ENCODE results near the gene ERFE. TPM values are rescaled to one million over a fixed set of nuclear protein-coding genes. Genes with fewer than 3 reads are reported as not detected.
"Not testable (repeated sequence)": the region's sequence is repeated elsewhere in the genome, so short reads cannot be mapped to it uniquely, and the experiment has no call there.

ERFE gene
- total RNA-seq, 1 donor: 1.8 TPM

GRCh38 chr2:238170386-238171071 lies 11.8 kb downstream of the ERFE start:
- H3K36me3 ChIP-seq (ENCODE audit: insufficient read depth, low read length): peaks cover 44% of the 10 kb centered on the region
- H3K4me1 ChIP-seq (ENCODE audit: insufficient read depth, low read length): peaks cover 32% of the 10 kb centered on the region
- H3K79me2 ChIP-seq (ENCODE audit: insufficient read depth, low read length): no peaks in the 10 kb centered on the region
- peaks cover 3% of the 10 kb centered on the region for H4K20me1 ChIP-seq (ENCODE audit: insufficient read depth, low read length)
- H3K4me3 ChIP-seq (ENCODE audit: insufficient read depth, low read length): no peak overlapping the region
- no peak overlapping the region for H2AFZ ChIP-seq (ENCODE audit: low read length)
- peak; percentile 76 for DNase-seq (ENCODE audit: insufficient read length, low spot score, missing footprints)
- peak overlapping the region; percentile 100 for H3K27ac ChIP-seq (ENCODE audit: low read depth, low read length)
- H3K4me2 ChIP-seq (ENCODE audit: insufficient read depth, low read length): peak overlapping the region; percentile 86
- TF ChIP-seq, protein P1, sequence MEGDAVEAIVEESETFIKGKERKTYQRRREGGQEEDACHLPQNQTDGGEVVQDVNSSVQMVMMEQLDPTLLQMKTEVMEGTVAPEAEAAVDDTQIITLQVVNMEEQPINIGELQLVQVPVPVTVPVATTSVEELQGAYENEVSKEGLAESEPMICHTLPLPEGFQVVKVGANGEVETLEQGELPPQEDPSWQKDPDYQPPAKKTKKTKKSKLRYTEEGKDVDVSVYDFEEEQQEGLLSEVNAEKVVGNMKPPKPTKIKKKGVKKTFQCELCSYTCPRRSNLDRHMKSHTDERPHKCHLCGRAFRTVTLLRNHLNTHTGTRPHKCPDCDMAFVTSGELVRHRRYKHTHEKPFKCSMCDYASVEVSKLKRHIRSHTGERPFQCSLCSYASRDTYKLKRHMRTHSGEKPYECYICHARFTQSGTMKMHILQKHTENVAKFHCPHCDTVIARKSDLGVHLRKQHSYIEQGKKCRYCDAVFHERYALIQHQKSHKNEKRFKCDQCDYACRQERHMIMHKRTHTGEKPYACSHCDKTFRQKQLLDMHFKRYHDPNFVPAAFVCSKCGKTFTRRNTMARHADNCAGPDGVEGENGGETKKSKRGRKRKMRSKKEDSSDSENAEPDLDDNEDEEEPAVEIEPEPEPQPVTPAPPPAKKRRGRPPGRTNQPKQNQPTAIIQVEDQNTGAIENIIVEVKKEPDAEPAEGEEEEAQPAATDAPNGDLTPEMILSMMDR (IDR thresholded peaks at IDR 0.05; ENCODE audit: extremely low read depth, low read depth, low read length): no peak
- no peaks in the 10 kb centered on the region for H3K9me3 ChIP-seq (ENCODE audit: low read depth, low read length)
- no peaks in the 10 kb centered on the region for H3K27me3 ChIP-seq (ENCODE audit: insufficient read depth, low read length)

DNA sequence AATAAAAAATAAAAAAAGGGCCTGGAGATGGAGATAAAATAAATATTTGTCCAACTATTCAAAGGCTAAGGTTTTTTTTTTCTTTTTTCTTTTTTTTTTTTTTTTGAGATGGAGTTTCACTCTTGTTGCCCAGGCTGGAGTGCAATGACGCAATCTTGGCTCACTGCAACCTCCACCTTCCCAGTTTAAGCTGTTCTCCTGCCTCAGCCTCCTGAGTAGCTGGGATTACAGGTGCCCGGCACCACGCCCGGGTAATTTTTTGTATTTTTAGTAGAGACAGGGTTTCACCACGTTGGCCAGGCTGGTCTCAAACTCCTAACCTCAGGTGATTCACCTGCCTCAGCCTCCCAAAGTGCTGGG lies 12.3 kb downstream of the ERFE start:
- not testable (repeated sequence) for H3K4me3 ChIP-seq (ENCODE audit: insufficient read depth, low read length); H2AFZ ChIP-seq (ENCODE audit: low read length); H4K20me1 ChIP-seq (ENCODE audit: insufficient read depth, low read length); H3K9me3 ChIP-seq (ENCODE audit: low read depth, low read length); H3K27me3 ChIP-seq (ENCODE audit: insufficient read depth, low read length); H3K79me2 ChIP-seq (ENCODE audit: insufficient read depth, low read length); DNase-seq (ENCODE audit: insufficient read length, low spot score, missing footprints); H3K4me2 ChIP-seq (ENCODE audit: insufficient read depth, low read length)
- Histone ChIP-seq H3K36me3 (ENCODE audit: insufficient read depth, low read length) (peaks cover 45% of the 10 kb centered on the region), H3K27ac (ENCODE audit: low read depth, low read length) (peak overlapping the region; percentile 100), H3K4me1 (ENCODE audit: insufficient read depth, low read length) (peaks cover 32% of the 10 kb centered on the region)

GRCh38 chr2:238171575-238172187 lies 12.9 kb downstream of the ERFE start:
- no peak overlapping the region for H3K4me2 ChIP-seq (ENCODE audit: insufficient read depth, low read length)
- H3K4me1 ChIP-seq (ENCODE audit: insufficient read depth, low read length): peaks cover 32% of the 10 kb centered on the region
- no peaks in the 10 kb centered on the region for H3K9me3 ChIP-seq (ENCODE audit: low read depth, low read length)
- no peak overlapping the region for H3K4me3 ChIP-seq (ENCODE audit: insufficient read depth, low read length)
- H3K27ac ChIP-seq (ENCODE audit: low read depth, low read length): peak overlapping the region; percentile 38
- no peaks in the 10 kb centered on the region for H3K27me3 ChIP-seq (ENCODE audit: insufficient read depth, low read length)
- peaks cover 3% of the 10 kb centered on the region for H4K20me1 ChIP-seq (ENCODE audit: insufficient read depth, low read length)
- TF ChIP-seq, protein P1 (IDR thresholded peaks at IDR 0.05; ENCODE audit: extremely low read depth, low read depth, low read length): no peak
- peaks cover 48% of the 10 kb centered on the region for H3K36me3 ChIP-seq (ENCODE audit: insufficient read depth, low read length)
- H3K79me2 ChIP-seq (ENCODE audit: insufficient read depth, low read length): no peaks in the 10 kb centered on the region
- no peak overlapping the region for H2AFZ ChIP-seq (ENCODE audit: low read length)
- DNase-seq (ENCODE audit: insufficient read length, low spot score, missing footprints): no peak

- Histone ChIP-seq H3K27me3 (ENCODE audit: insufficient read depth, low read length) (no peaks in the 10 kb centered on the region), H3K36me3 (ENCODE audit: insufficient read depth, low read length) (peaks cover 54% of the 10 kb centered on the region), H3K79me2 (ENCODE audit: insufficient read depth, low read length) (no peaks in the 10 kb centered on the region), H4K20me1 (ENCODE audit: insufficient read depth, low read length) (peaks cover 3% of the 10 kb centered on the region), H2AFZ (ENCODE audit: low read length) (no peak overlapping the region), H3K9me3 (ENCODE audit: low read depth, low read length) (no peaks in the 10 kb centered on the region), H3K4me3 (ENCODE audit: insufficient read depth, low read length) (no peak overlapping the region), H3K4me2 (ENCODE audit: insufficient read depth, low read length) (no peak overlapping the region), H3K4me1 (ENCODE audit: insufficient read depth, low read length) (peaks cover 32% of the 10 kb centered on the region), H3K27ac (ENCODE audit: low read depth, low read length) (no peak overlapping the region)
- no peak for DNase-seq (ENCODE audit: insufficient read length, low spot score, missing footprints)
- TF ChIP-seq, protein P1 (IDR thresholded peaks at IDR 0.05; ENCODE audit: extremely low read depth, low read depth, low read length): no peak
These were observed 13.7 kb downstream of the ERFE start for GRCh38 chr2:238172439-238172838.
